Hepatocyte (in vitro differentiated cells): ENCODE data around the gene LUC7L. TPM values are rescaled to one million over a fixed set of nuclear protein-coding genes. Genes with fewer than 3 reads are reported as not detected.
A peak's percentile ranks its signal among the peaks of the same experiment; 100 is the strongest.
"Not testable (repeated sequence)": the region's sequence is repeated elsewhere in the genome, so short reads cannot be mapped to it uniquely, and the experiment has no call there.

Source experiments
- DNase-seq: peaks from one replicate; pipeline ENCODE4 v3.0.0-alpha.2; 2016; ENCODE audit warnings: low spot score
- H2AFZ ChIP-seq: fragments of 200-600 bp; sonication (generic); 2 replicates; pipeline ENCODE4 v1.6.0; 2016; ENCODE audit warnings: antibody characterized with exemption, mild to moderate bottlenecking
- H3K27ac ChIP-seq: fragments of 200-600 bp; sonication (generic); 2 replicates; pipeline ENCODE4 v1.5.1; 2016; ENCODE audit warnings: mild to moderate bottlenecking
- H3K27me3 ChIP-seq: fragments of 200-600 bp; sonication (generic); 2 replicates; pipeline ENCODE4 v1.6.1; 2016
- H3K36me3 ChIP-seq: fragments of 200-600 bp; sonication (generic); replicated peaks from 2 replicates; pipeline ENCODE4 v1.5.1; 2016; ENCODE audit warnings: low read depth; ENCODE audit not compliant: insufficient read depth
- H3K4me1 ChIP-seq: fragments of 200-600 bp; sonication (generic); 2 replicates; pipeline ENCODE4 v1.5.1; 2016; ENCODE audit warnings: mild to moderate bottlenecking, moderate library complexity; ENCODE audit not compliant: insufficient read depth
- H3K4me2 ChIP-seq: fragments of 200-600 bp; sonication (generic); 2 replicates; pipeline ENCODE4 v1.6.0; 2016
- H3K4me3 ChIP-seq: fragments of 200-600 bp; sonication (generic); 2 replicates; pipeline ENCODE4 v1.5.1; 2016; ENCODE audit warnings: mild to moderate bottlenecking
- H3K79me2 ChIP-seq: fragments of 200-600 bp; sonication (generic); 2 replicates; pipeline ENCODE4 v1.6.0; 2017; ENCODE audit warnings: mild to moderate bottlenecking
- H3K9me2 ChIP-seq: fragments of 200-600 bp; sonication (generic); replicated peaks from 2 replicates; pipeline ENCODE4 v1.6.0; 2017; ENCODE audit warnings: mild to moderate bottlenecking; ENCODE audit not compliant: insufficient read depth
- H3K9me3 ChIP-seq: fragments of 200-600 bp; sonication (generic); 2 replicates; pipeline ENCODE4 v1.5.1; 2016; ENCODE audit warnings: low read depth, mild to moderate bottlenecking
- H4K20me1 ChIP-seq: fragments of 200-600 bp; sonication (generic); 2 replicates; pipeline ENCODE4 v1.6.0; 2016; ENCODE audit warnings: mild to moderate bottlenecking; ENCODE audit not compliant: insufficient read depth, poor library complexity, severe bottlenecking
- EZH2 ChIP-seq: fragments of 200-600 bp; sonication (generic); IDR thresholded peaks from 2 replicates; pipeline ENCODE4 v1.6.1; 2016; ENCODE audit warnings: antibody characterized with exemption, mild to moderate bottlenecking, borderline replicate concordance
- EZH2phosphoT487 ChIP-seq: fragments of 200-600 bp; sonication (generic); IDR thresholded peaks from one replicate; pipeline ENCODE4 v1.6.1; 2018; ENCODE audit warnings: antibody characterized with exemption, mild to moderate bottlenecking, low read depth, moderate library complexity; ENCODE audit not compliant: unreplicated experiment, severe bottlenecking
- WGBS: methylation state at CpG from one replicate; pipeline ENCODE4 v1.1.6; 2016; ENCODE audit warnings: low lambda C conversion rate; ENCODE audit errors: missing lambda C conversion rate; 5-methylcytosine and 5-hydroxymethylcytosine counted together
- polyA plus RNA-seq: library from polyadenylated mRNA; unstranded; fragments of >200 nt; fragmentation: Nextera tagmentation; extraction: Ambion mirVana; gene quantifications from 2 replicates; pipeline ENCODE4 v1.2.1, GENCODE V29; 2016
- total RNA-seq: library from RNA; depleted of rRNA; stranded (reverse); fragments of >200 nt; gene quantifications from 2 replicates; pipeline ENCODE4 v1.2.3, GENCODE V29; 2014
- TF ChIP-seq, protein P1 (sequence below): fragments of 200-600 bp; sonication (generic); IDR thresholded peaks from 2 replicates; pipeline ENCODE4 v1.5.1; 2016; ENCODE audit warnings: antibody characterized with exemption, mild to moderate bottlenecking; ENCODE audit not compliant: poor library complexity

Gene LUC7L
- total and polyA plus RNA-seq, 2 experiments from 2014 or later: 75.2 to 75.4 TPM

DNA sequence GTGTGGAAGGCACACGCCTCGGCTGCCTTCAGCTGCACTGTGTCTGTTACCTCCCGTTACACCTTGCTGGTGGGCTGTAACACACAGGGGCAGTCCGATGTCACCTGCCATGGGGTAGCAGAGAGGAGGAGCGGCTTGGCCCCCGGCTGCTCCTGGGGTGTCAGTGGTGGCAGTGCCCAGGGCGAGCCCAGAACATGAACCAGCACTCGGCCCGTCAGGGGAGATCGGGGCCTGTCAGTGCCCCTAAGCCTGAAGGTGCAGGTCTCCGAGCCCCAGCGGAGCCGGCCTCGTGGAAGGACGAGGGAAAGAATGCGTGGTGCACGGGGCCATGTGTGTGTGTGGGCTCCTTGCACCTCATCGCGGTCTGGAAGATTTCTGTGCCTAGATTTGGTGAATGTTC lies 31.1 kb upstream of the LUC7L start:
- no peaks in the 10 kb centered on the region for H3K36me3 ChIP-seq
- H4K20me1 ChIP-seq: no peaks in the 10 kb centered on the region
- H3K9me2 ChIP-seq: no peaks in the 10 kb centered on the region
- H2AFZ ChIP-seq: no peak overlapping the region
- no peaks in the 10 kb centered on the region for H3K79me2 ChIP-seq
- no peaks in the 10 kb centered on the region for H3K9me3 ChIP-seq
- no peak for DNase-seq
- H3K4me3 ChIP-seq: no peak overlapping the region
- 93% methylated on average over 17 of the region's 19 CpGs for WGBS
- H3K4me2 ChIP-seq: no peak overlapping the region
- no peak overlapping the region for H3K27ac ChIP-seq
- no peak for TF ChIP-seq EZH2phosphoT487
- TF ChIP-seq EZH2: no peak
- TF ChIP-seq, protein P1, sequence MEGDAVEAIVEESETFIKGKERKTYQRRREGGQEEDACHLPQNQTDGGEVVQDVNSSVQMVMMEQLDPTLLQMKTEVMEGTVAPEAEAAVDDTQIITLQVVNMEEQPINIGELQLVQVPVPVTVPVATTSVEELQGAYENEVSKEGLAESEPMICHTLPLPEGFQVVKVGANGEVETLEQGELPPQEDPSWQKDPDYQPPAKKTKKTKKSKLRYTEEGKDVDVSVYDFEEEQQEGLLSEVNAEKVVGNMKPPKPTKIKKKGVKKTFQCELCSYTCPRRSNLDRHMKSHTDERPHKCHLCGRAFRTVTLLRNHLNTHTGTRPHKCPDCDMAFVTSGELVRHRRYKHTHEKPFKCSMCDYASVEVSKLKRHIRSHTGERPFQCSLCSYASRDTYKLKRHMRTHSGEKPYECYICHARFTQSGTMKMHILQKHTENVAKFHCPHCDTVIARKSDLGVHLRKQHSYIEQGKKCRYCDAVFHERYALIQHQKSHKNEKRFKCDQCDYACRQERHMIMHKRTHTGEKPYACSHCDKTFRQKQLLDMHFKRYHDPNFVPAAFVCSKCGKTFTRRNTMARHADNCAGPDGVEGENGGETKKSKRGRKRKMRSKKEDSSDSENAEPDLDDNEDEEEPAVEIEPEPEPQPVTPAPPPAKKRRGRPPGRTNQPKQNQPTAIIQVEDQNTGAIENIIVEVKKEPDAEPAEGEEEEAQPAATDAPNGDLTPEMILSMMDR: no peak
- H3K27me3 ChIP-seq: no peaks in the 10 kb centered on the region
- H3K4me1 ChIP-seq: no peaks in the 10 kb centered on the region

DNA sequence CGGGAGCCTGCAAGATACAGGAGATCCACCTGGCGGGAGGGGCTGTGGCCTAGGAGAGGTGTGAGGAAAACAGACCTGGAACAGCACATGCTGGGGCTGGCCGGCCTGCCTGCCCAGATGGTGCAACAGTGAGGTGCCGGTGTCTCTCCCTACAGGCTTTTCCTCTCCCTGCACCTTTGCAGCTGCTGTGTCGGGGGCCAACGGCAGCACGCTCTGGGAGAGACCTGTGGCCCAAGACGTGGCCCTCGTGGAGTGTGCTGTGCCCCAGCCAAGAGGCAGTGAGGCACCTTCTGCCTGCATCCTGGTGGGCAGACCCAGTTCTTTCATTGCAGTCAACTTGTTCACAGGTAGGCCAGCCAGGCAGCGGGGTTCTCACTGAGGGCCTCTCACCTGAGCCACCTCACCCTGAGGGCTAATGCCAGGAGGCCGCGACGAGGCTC lies 30.6 kb upstream of the LUC7L start:
- 96% methylated on average over 13 of the region's 13 CpGs for WGBS
- no peaks in the 10 kb centered on the region for H3K36me3 ChIP-seq

DNA sequence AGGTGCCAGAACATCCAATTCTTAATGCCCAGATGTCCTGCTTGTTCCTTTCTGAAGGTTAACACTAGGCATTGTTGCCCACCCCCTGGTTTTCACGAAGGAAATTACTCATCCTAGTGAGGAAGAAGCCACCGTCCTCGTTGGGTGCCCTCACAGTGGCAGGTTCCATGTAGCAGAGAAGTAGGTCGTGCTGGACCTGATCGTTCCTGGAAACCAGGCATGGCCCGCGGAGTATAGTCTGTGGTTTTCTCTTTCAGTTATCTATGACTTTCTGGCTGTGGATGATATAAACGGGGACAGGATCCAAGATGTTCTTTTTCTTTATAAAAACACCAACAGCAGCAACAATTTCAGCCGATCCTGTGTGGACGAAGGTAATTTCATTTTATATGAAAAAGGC lies 30.0 kb upstream of the LUC7L start:
- Histone ChIP-seq H3K4me1 (no peaks in the 10 kb centered on the region), H4K20me1 (no peaks in the 10 kb centered on the region), H3K79me2 (no peaks in the 10 kb centered on the region), H3K9me2 (no peaks in the 10 kb centered on the region), H3K9me3 (no peaks in the 10 kb centered on the region), H2AFZ (no peak overlapping the region), H3K4me2 (no peak overlapping the region), H3K4me3 (no peak overlapping the region), H3K36me3 (no peaks in the 10 kb centered on the region), H3K27ac (no peak overlapping the region), H3K27me3 (no peaks in the 10 kb centered on the region)
- no peak for DNase-seq
- WGBS: 96% methylated on average over 10 of the region's 10 CpGs
- TF ChIP-seq EZH2: no peak
- TF ChIP-seq EZH2phosphoT487: no peak
- TF ChIP-seq, protein P1: no peak

More for the DNA sequence above, 30.6 kb upstream of the LUC7L start:
- Histone ChIP-seq H4K20me1 (no peaks in the 10 kb centered on the region), H3K4me2 (no peak overlapping the region), H3K27ac (no peak overlapping the region), H3K4me3 (no peak overlapping the region), H2AFZ (no peak overlapping the region), H3K9me3 (no peaks in the 10 kb centered on the region), H3K27me3 (no peaks in the 10 kb centered on the region), H3K79me2 (no peaks in the 10 kb centered on the region), H3K4me1 (no peaks in the 10 kb centered on the region), H3K9me2 (no peaks in the 10 kb centered on the region)
- DNase-seq: no peak
- TF ChIP-seq EZH2phosphoT487 (no peak), EZH2 (no peak)
- TF ChIP-seq, protein P1: no peak

DNA sequence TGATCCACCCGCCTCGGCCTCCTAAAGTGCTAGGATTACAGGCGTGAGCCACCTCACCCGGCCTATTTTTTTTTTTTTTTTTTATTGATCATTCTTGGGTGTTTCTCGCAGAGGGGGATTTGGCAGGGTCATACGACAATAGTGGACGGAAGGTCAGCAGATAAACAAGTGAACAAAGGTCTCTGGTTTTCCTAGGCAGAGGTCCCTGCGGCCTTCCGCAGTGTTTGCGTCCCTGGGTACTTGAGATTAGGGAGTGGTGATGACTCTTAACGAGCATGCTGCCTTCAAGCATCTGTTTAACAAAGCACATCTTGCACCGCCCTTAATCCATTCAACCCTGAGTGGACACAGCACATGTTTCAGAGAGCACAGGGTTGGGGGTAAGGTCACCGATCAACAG lies 28.8 kb upstream of the LUC7L start:
- DNase-seq, H3K36me3 ChIP-seq, H3K4me3 ChIP-seq, H3K4me1 ChIP-seq, H3K27me3 ChIP-seq, H3K4me2 ChIP-seq, H2AFZ ChIP-seq, H3K9me3 ChIP-seq, H4K20me1 ChIP-seq, H3K79me2 ChIP-seq, H3K9me2 ChIP-seq: not testable (repeated sequence)
- peak overlapping the region; percentile 31 for H3K27ac ChIP-seq
- 63% methylated on average over 11 of the region's 13 CpGs for WGBS
